GM18498 (cell line): Measurements from ENCODE around the gene GPBP1.

ENCODE experiments used
- ATAC-seq: cut with Tn5 transposase; IDR thresholded peaks from one replicate; pipeline ENCODE4 v1.9.1; 2021; ENCODE audit warnings: mild to moderate bottlenecking, moderate library complexity; ENCODE audit not compliant: unreplicated experiment

GPBP1 gene

DNA sequence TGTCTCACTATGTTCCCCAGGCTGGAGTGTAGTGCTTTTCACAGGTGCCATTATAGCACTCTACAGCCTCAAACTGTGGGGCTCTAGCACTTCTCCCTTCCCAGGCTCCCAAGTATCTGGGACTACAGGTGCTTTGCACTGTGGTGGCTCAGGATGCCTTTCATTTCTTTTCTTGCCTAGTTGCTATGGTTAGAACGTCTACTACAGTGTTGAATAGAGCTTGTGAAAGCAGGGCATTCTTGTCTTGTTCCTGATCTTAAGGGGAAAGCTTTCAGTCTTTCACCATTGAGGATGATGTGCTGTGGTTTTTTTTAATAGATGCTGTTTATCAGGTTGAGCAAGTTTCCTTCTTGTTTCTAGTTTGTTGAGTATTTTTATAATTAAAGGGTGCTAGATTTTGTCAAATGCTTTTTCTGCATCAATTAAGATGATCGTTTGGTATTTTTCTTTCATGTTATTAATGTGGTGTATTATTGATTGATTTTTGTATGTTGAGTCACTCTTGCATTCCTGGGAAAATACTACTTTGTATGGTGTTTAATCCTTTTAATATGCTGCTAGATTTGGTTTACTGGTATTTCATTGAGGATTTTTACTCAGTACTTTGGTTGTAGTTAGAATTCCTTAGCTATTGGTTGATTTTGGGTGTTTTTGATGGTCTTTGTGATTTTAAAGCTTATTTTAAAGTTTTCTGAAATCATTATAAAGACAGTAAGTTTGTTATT, 35.6 kb downstream of the GPBP1 start:
- no peak for ATAC-seq

GRCh38 chr5:57210633-57211032, 36.8 kb downstream of the GPBP1 start:
- no peak for ATAC-seq

GRCh38 chr5:57211039-57211438, 37.2 kb downstream of the GPBP1 start:
- ATAC-seq = no peak

DNA sequence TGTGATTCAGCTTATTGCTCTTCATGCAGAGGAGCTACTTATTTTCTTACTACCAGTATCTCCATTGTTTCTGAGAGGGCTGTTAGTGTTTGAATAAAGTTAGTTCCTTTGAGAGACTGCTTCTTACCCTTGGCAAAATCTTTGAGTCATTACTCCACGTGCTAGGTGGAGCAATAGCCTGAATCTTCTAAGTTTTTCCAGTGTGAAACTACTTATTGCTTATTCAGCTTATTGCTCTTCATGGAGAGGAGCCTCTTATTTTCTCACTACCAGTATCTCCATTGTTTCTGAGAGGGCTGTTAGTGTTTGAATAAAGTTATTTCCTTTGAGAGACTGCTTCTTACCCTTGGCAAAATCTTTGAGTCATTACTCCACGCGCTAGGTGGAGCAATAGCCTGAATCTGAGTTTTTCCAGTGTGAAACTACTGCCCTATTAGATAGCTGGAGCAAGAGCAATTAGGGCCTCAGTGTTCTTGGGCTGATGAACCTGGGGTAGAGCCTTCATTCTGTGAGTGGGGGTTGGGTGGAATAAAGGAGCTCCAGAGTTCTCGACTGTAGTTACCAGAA, 41.9 kb downstream of the GPBP1 start:
- no peak for ATAC-seq

DNA sequence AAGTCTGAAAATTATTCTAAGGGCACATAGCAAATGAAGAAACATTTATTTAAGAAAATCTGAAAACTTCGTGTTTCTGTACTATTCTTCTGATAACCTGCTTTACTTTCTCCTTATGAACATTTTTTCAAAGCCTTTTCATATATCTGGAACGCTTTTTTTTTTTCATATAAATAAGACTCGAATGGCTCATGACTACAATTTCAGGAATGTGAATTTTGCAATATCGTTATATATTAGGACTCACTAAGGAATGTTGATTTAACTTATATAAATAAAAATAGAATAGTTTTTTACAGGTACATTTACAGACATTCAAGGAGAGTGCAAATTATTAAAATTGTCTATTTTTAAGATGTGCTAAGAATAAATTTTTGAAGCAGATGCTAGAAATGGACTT, 42.9 kb downstream of the GPBP1 start:
- no peak for ATAC-seq

- no peak for ATAC-seq
These were observed 45.5 kb downstream of the GPBP1 start for GRCh38 chr5:57219386-57219785.

DNA sequence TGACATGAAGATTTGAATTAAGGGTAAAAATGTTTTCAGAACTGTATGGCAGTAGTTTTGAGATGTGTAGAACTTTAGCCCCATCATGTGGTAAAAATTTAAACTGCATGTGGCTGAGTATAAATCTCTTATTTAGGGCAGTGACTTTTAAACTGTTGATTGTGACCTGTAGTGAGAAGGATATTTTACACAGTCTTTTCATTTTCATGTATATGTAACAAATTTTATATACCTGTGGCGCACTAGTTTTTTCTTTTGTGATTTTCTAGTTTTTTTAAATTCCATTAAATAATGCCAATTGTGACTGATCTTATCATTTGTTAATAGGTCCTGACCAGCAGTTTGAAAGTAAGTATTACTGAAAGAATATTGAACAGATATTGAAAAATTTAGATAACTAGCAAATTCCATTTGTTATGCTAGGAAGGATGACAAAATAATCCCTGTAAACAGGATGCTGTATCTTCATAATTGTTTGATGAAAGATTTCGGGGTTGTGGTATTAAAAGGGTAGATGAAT, 47.2 kb downstream of the GPBP1 start:
- peak; percentile 45 for ATAC-seq

DNA sequence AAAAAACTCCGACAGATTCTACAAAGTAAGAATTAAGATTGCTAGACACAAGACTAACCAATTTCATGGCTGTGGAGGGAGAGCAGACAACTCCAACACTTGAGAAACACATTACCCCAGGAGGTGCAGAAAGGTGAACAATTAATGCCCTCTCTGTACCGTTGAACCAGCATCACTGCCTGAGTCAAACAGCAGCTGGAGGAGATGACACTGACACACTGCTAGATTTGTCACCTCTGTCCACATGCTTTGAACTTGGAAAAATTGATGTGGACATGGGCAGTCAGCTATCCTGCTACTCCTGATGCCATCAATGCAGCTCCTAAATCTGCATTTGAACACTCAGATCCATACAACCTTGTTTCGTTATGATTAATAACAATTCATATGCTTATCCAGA, 51.7 kb downstream of the GPBP1 start:
- ATAC-seq = no peak

DNA sequence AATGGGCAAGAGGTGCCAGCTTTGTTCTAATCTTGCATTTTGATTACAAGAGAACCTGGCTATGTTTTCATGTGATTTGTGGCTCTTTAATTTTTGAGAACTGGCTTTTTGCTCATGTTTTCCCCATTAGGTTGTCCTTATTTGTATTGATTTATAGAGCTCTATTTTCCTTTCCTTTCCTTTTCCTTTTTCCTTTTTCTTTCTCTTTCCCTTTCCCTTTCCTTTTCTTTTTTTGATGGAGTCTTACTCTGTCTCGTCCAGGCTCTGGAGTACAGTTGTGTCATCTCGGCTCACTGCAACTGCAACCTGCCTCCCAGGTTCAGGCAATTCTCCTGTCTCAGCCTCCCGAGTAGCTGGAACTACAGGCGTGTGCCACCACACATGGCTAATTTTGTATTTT, 55.5 kb downstream of the GPBP1 start:
- no peak for ATAC-seq

GRCh38 chr5:57231607-57232006, 57.7 kb downstream of the GPBP1 start:
- ATAC-seq = no peak

DNA sequence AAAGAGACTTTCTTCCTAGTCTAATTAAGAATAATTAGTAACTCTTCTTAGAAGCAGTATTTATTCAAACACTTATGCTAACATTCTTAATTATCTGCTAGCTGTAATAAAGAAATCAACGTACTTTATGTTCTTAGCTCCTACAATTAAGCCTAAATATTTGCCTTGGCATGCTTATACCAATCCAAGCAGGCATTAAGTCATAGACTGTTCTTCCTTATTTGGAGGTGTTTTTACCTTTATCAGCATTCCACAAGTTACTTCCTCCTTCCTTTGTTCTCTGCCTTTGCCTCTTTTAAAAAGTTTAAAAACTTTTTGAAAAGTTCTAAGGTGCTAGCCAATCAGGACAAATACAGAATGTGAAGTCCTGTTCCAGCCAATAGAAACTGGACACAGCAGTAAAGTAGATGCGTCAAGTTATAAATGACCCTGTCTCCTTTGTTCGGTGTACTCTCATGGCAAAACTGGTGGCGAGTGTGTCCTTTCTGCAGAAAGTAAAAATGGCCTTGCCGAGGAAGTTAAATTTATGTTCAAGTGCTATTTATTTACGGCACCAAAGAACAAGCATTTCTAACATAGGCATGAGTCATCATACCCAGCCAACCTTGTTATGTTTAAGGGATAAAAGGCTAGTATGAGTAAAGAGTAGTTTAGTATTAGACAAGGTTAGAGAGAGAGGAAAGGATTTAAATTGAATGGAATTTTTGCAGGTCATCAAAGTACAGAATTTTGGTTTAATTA, 58.6 kb downstream of the GPBP1 start:
- ATAC-seq = no peak

DNA sequence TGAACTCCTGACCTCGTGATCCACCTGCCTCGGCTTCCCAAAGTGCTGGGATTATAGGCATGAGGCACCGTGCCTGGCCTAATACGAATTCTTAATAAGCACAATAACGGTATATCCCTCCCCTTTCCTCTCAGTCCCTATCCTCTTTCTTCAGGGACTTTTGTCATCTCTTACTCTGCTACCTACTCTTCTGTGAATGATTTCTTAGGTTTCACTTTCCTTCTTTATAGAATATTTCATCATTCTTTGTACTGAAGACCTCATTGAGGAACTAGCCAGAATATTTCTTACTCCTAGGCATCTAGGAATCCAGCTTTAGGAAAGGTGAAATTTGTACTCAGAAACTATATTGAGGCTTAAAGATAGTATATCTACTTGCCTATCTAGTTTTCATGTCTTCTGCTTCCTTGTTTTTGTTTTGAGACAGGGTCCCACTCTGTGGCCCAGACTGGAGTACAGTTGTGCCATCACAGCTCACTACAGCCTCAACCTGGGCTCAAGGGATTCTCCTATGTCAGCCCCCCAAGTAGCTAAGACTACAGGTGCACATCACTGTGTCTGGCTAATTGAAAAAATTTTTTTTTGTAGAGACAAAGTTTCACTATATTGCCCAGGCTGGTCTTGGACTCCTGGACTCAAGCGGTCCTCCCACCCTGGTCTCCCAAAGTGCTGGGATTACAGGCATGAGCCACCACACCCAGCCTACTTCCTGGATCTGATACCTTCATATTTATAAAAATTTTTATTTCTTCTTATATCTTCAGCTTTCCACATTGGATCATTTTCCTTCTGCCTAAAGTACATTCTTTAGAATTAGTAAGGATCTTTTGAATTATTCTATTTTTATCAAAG, 69.7 kb downstream of the GPBP1 start:
- ATAC-seq = peak; percentile 68

DNA sequence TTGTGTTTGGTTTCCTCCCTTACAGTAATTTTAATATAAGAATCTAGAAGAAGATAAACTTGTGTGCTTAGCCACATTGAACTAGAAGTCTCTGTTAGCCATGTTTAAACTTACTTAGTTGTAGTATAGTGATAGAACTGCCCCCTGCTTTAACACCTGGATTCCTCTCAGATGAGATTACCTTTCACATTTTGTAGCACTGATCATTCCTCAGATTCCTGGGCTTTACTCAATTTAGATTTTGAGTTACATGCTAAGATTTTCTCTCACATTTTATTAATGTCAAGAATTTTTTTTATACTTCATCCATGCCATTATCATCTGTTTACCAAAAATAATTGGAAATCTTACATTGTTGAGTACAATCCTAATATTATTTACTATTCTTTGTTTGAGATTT, 70.5 kb downstream of the GPBP1 start:
- ATAC-seq = no peak

GRCh38 chr5:57246426-57246825, 72.6 kb downstream of the GPBP1 start:
- ATAC-seq = no peak

GRCh38 chr5:57247765-57248164, 73.9 kb downstream of the GPBP1 start:
- ATAC-seq = no peak

- ATAC-seq = no peak
These were observed 75.5 kb downstream of the GPBP1 start for GRCh38 chr5:57249265-57249874.

- no peak for ATAC-seq
These were observed 84.2 kb downstream of the GPBP1 start for GRCh38 chr5:57258052-57258451.

- ATAC-seq = no peak
These were observed 85.1 kb downstream of the GPBP1 start for GRCh38 chr5:57258943-57259342.

GRCh38 chr5:57259704-57260103, 85.8 kb downstream of the GPBP1 start:
- ATAC-seq = no peak

GRCh38 chr5:57262541-57262940, 88.7 kb downstream of the GPBP1 start:
- no peak for ATAC-seq

DNA sequence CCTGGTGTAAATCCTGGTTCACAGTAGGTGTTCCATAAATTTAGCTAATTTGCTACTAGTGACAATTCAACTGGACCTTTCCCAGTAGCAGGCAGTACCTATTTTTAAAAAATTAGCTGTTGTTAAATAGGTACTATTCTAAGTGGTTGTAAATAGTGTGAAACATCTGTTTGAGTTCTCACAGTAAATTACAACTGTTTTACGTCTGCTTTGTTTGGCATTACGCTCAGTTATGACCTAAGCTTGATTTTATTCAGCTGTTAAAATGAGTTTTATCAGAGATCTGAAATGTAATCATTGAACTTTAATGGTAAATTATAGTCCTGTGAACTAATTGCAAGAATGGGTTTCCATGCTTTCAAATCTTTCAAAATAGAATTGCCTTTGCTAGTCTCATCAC, 93.9 kb downstream of the GPBP1 start:
- ATAC-seq = no peak
